Stimulated activated CD4-positive, alpha-beta T cell treated with anti-CD3 and anti-CD28 coated beads, Interleukin-15, amount 100 ng/mL, for 48 hours (primary cell): ENCODE measurements around the gene KRT6B.

Experiments used
- DNase-seq, 2 donors: peaks; one replicate each; pipeline ENCODE4 v3.0.0-alpha.2; 2020; ENCODE audit warnings: low read depth in 2 of 2

KRT6B gene

DNA sequence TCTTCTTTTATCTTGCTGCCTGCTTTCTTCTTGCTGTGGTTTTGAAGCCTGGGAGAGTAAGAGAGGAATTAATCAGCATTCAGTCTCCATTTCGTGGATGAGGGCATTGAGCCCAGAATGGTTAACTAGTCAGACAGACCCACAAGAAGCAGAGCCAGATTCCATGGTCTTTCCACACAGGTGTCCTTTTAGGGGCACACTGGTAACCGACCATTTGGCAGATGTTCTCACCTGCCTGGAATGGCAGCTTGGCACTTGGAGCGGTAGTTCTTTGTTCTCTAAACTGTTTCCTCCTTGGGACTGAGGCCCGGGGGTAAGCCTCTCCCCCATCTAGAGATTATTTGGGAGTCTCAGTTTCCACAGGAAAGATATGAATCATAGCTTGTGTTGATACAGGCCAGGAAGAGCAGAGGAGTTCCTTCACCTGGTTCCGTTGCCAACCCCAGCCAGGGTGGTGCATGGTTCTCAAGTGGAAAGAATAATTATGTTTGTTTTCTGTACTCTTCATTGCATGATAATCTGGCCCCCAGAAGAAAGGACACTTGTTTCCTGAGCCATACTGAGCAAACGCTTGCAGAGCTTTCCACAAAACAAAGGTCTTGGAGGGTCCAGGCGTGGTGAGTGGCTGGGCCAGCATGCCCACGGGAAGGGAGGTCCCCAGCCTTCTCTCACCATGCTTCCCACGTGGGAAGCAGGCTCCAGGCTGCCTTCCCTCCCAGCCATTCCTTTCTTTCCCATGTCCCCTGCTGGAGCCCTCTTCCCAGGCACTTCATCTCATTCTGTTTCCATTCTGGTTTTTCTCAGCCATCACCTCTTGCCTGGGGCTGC, 15.7 kb downstream of the KRT6B start:
- DNase-seq, result no peak

DNA sequence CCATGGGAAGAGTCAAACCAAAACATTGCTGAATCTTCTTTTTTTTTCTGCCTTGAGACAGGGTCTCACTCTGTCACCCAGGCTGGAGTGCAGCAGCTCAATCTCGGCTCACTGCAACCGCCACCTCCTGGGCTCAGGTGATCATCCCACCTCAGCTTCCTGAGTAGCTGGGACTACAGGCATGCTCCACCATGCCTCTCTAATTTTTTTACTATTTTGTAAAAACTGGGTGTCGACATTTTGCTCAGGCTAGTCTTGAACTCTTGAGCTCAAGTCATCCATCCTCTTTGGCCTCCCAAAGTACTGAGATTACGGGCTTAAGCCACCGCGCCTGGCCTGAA, 16.3 kb downstream of the KRT6B start:
- DNase-seq, result no peak

DNA sequence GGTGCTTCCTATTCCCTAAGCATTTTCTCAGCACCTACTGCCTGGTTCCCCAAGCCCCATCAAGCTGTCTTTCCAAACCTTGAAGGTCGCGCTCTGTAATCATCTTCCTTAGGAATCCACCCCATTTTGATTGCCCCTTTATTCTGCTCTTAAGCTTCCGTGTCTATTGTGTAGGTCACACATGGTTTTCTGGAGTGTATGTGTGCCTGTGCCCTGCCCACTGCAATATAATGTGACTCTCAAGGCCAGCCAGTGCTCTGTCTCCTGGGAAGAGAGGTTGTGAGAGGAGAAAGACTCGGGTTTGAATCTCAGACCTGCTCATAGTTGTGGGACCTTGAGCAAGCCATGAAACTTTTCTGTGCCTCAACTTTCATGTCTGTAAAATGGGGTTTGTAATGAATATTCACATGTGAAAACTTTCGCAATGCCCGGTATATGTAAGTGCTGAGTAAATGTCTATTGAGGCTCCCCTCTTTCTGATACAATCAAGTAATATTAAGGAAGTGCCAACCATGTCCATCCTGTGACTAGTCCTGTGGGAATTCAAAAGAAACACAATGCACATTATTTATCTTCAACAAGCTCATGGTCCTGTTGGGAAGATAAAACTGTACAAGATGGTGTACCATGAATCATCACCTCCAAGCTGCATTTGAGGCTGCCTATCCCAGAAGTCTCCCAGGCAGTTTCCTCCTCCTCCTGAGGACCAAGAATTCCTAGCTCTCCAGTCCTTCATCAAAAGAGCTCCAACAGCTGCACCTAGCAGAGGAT, 17.0 kb downstream of the KRT6B start:
- no peak for DNase-seq

DNA sequence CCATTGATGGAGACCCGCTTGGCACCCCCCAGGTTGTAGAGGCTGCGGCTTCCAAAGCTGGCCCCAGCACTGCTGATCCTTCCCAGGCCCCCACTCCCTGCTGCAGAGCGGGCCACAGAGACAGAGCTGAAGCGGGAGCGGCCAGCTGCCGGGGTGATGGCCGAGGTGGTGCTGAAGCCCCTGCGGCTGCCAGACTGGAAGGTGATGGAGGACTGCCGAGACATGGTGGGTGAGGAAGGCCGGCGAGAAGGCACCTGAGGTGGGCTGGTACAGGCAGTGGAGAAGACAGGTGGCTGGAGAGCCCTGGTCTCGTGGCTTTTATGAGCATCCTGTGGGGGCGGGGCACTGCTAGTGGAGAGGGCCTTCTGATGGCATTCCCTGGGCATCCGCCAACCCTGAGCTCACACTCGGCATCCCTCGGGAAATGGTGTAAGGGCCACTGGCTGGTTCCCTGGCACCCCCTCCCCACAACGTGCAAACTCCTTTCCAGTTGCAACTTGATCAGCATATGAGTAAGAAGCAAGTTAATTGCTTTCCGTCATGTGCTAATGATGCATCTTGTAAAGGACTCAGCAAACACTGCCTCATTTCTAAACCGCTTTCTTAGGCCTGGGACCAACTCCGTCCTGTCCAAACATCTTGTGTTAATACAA, 17.7 kb downstream of the KRT6B start, which contains the start of gene KRT75:
Gene KRT75 (minus strand): TSS at position 291 of the 653 bp plus-strand sequence. CDS start 67 bp downstream, at position 224.
- DNase-seq, result no peak

DNA sequence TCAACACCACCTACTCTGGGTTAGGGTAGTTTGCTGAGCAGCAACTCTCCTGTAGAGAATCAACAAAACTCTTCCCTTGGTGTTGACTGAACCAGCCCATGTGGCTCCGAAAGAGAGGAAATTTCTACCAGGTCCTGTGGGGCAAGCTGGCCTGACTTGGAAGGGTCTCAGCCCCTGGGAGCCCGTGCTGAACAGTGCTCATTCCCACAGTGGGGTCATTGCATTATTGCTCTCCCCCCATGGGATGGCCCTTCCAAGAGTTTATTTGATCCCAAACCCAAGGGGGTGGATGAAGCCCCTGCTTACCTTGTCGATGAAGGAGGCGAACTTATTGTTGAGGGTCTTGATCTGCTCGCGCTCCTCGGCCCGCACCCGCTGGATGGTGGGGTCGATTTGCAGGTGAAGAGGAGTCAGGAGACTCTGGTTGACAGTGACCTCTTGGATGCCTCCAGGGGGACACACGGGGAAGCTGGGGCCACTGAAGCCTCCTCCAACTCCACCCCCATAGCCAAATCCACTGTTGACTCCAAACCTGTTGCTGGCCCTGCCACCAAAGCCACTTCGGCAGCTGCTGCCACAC, 18.4 kb downstream of the KRT6B start:
- no peak for DNase-seq

DNA sequence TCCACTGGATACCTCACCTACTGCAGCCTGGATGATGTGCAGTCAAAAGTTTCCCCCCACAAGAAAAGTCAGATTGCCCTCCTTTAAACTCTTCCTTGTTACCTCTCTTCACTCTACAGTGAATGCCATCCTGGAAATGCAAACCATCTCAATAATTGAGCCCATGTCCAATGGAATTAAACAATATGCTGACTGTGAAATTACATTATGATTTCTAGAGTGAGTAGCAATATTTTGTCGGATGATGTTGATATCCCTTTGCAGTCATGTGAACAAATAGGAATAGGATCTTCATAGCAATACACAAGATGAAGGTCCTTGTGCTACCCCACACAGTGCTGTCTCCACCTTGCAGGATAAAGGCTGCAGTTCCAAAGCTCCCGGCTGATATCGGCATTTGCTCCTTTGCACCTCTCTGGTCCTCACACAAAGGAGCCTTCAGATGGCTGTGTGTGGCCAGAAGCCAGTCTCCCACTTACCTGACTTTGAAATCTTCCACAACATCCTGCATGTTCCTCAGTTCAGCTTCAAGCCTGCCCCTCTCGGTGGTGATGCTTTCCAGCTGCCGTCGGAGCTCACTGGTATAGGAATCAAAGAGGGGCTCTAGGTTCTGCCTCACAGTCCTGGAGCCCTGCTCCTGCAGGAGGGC, 19.3 kb downstream of the KRT6B start:
- no peak for DNase-seq

DNA sequence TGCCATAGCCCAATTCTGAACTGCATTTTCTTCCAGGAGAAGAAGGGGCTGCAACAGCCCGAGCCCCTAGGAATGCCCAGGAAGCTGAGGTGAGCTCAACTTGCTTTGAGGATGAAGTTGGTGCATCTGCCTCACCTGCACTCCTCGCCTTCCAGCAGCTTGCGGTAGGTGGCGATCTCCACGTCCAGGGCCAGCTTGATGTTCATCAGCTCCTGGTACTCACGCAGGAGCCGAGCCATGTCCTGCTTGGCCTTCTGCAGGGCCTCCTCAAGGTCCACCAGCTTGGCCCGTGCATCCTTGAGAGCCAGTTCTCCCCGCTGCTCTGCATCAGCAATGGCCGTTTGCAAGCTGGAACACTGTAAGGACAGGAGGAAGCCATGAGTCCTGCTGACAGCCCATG, 23.8 kb downstream of the KRT6B start:
- DNase-seq, result no peak

DNA sequence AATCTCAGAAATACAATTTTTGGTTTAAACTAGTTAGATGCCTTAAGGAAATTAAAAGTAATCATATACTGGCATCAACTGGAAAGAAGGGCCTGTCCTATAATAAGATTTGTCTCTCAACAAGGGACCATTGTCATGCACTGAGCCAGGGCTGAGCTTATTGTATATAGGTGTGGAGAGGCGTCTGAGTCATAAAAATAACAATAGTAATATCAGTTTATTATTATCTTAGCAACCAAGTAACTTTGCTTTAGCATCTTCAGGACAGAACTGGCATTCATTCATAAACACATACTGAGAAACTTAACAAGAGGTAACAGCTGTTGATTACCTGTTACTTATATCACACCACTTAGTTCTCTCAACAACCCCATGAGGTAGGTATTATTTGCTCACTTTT, 24.9 kb downstream of the KRT6B start:
- DNase-seq, result no peak

DNA sequence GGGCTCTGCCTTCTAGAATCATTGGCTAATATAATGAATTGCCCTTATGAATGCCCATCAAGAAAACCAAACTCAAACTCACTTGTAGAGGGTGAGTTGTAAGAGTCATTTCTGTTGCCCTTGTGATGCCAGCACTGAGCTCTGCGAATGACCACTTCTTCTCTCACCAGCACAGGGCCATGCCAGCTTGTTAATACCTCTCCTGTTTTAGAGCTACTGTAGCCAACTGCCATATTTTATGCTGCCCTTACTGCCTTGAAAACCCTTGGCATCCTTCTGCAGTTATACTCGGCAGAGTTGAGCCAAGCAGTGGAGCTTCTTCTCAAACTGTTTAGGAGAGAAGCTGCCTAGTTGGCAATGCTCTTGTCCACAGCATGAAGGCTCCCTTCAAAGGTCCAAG, 25.9 kb downstream of the KRT6B start:
- DNase-seq, result no peak

DNA sequence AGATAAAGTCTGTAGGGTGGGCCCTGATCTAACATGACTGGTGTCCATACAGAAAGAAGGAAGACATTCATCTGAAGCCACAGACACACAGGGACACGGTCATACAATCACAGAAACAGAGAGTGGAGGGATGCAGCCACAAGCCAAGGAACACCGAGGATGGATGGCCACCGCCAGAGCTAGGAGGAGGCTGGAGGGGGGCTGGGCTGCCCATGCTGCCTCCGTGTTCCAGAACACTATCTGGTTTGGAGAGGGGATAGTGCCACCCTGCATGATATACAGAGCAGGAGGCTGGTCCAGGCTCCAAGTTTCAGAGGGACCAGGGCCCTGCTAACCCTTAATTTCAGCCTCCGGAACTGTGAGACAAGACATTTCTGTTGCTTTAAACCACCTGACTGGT, 26.5 kb downstream of the KRT6B start:
- no peak for DNase-seq

DNA sequence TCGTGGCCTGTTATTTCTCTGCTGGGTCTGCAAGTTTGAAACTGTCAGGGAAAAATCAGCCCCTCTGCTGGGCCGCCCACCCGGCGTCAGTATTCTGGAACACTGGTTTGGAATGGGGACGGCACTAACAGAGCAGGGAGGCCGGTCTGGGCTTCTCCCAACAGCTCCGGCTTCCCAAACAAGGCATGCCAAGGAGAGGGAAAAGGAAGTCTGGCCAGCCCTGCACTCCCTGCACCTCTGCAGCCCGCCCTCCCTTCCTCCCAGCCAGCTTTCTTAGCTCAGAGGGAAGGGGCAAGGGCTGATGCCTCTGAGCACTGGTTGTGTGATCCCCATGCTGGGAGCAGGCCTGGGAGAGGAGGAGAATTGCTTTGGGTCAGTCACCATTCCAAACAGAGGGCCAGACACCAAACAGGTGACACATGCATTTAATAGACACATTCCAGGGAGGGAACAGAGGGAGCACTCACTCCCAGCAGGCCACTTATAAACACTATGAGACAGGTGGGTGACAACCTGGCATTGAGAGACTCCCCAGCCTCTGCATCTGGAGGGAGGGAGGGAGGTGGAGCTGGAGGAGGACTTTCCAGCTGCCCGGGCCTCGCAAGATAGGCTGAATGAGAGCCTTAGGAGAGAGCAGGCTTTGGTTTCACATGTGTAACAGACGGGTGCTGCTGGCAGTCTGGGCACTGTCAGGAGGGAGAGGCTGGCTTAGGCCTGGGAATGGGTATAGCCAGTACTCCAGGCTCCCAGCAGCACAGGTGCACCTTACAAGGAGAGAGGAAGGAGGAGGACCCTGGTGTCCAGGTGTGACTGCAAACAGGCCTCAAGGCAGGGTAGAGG, 28.1 kb downstream of the KRT6B start:
- no peak for DNase-seq

DNA sequence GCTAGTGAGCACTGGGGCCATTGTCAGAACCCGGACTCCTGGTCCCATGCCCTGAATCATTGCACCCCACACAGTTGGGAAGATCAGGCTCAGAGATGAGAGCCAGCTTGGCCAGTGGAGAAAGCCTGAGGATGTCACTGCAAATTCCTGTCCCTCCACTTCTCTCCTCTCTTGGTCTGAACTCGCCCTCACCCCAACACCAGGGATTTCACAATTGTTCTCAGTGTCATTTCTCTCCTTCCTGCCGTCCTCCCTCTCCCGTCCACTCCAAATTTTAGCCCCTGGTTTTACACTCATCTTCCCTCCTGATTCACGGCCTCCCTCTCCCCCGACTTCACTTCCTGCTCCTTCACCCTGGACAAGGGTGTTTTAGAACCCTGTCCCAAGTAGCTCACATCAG, 28.9 kb downstream of the KRT6B start:
- DNase-seq, result no peak

DNA sequence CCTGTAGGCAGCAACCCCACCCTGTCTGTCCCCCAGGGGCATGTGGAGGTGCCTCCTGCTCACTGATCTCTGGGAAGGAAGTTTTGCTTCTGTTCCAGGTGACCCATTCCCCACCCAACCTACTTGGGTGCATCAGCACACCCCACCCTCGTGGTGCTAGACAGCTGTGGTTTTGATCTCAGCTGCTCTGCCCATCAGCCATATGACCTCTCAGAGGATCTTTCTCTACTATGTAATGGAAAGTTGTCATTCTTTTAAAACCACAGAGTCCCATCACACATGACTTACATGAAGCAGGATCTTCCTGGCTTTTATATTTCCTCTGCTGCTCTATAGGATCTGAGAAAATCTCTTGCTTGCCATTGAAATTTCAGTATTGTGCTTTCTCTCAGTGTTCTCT, 32.3 kb downstream of the KRT6B start:
- no peak for DNase-seq

DNA sequence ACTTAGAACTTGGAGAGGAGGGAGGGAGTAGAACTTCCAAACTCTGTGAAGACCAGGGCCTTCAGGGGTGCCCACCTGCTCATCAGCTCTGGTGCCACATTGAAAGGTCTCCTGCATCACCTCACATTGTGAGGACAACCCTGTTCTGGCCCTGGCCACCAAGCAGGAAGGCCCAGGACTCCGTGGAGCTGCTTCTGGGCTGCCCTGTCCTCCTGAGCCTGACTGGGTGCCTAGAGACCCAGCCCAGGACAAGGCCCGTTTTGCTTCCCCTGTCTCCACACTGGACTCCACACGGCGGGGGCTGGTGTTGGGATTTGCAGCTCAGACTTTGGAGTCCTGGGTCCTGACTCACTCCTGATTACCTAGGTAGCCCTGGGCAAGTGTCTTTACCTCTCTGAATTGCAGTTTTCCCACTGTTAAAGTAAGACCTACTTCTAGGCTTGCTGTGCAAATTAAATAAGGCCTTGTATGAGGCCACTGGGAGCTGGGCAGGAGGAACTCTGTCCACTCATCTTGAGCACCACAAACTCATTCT, 33.3 kb downstream of the KRT6B start:
- DNase-seq, result no peak

DNA sequence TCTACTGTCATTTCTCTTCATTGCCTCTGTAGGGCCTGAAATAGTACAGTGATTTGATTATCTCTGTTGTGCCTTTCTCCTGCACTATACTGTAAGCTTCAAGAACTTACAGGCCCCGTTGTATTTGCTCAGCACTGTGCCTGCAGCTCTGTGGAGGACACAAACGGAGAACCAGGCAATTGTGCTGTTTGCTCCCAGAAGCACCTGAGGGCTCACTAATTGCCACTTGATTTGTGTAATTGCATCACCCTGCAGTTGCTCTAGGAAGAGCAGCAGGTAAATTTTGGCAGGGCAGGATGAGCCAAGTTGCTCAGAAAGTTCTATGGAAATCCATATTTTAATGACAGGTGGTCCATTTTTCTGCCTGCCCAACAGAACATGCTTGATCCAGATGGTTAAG, 34.2 kb downstream of the KRT6B start:
- DNase-seq, result no peak

DNA sequence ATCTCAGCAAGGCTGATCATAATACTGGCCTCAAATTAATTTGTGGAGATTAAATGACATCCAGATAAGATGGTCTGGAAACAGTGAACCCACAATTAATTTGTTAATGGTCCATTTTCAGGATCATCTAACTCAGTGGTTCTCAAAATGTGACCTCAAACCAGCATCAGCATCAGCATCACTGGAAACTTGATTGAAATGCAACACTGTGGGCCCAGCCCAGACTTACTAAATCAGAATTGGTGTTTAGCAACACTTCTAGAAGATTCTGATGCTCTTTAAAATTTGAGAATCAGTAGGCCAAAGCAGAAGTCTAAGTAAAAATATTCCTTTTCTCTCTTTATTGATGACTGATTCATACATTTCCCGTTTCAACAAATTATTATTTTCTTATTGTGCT, 35.2 kb downstream of the KRT6B start:
- no peak for DNase-seq

DNA sequence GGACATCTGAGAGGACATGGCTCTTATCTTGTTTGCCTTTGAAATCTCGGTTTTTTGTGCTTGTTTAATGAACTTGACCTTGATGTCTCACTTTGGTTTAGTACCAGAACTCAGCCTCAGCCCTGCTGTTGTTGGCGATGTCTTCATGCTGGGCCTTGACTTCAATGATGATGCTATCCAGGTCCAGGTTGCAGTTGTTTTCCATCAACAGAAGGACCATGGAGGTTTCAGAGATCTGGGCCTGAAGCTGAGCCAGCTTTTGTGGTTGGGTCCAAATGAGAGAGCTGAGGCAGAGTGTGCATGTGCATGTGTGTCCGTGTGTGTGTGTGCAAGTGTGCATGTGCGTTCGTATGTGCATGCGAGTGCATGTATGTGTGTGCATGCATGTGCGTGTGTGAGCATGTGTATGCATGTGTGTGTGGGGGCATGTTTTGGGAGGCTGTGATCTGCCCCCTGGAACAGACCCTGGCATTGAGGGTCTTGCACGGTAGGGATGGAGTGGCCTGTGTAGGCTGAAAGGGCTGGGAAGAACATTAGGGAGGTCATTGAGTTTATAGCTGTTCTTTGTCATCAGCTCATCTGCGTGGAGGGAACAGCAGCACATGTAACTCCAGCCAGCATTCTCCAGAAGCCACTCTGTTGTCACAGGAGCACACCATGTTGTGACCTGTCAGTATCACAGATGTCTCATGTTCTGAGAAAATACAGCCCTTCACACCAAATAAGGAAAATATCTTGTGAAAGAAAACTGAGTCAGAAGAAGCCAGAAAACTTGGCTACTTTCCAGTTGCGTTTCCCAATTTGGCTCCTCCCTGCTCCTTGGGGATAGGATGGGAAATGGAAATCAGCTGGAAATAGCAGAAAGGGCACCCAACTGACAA, 35.8 kb downstream of the KRT6B start:
- DNase-seq, result no peak

DNA sequence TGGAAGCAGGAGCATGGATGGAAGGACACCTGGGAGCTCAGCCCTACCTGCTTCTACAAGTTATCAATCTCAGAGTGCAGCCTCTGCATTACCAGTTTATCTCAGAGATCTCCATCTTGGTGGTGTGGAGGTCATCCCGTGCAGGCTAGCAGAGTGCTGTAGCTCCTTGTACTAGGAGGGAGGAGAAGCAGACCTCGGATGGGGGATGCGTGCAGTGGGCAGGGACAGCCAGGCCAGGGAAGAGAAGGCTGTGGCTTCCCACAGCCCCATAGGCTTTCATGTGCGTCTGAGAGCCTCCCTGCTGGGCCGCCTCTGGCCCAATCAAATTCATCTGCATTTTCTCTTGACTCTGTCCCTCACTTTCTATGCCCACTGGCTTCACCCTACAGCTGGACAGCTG, 37.0 kb downstream of the KRT6B start:
- no peak for DNase-seq

DNA sequence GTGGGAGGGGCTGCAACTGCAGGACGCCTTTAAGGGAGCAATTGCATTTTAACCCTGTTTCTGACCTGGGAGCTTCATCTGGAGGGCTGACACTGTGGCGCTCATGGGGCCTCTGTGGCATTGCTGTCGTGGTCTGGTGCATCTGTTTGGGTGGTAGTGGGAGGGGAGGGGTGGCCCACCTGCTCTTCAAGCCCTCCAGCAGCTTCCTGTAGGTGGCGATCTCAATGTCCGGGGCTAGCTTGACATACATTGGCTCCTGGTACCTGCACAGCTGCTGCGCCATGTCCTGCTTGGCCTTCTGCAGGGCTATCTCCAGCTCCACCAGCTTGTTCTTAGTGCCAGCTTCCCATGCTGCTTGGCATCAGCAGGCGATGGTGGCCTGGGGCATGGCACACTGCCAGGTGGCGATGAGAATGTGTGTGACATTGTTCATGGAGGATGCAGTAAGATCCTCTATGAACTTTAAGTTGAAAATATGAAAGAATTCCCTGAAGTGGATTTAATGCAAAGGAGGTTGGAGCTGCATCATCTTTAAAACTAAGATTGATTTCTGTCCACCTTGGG, 38.1 kb downstream of the KRT6B start:
- DNase-seq, result no peak
